Measurements from ENCODE around the gene SNTN. TPM values are rescaled to one million over a fixed set of nuclear protein-coding genes. Genes with fewer than 3 reads are reported as not detected.

Gene SNTN
- total and polyA plus RNA-seq, 11 donors = not detected

DNA sequence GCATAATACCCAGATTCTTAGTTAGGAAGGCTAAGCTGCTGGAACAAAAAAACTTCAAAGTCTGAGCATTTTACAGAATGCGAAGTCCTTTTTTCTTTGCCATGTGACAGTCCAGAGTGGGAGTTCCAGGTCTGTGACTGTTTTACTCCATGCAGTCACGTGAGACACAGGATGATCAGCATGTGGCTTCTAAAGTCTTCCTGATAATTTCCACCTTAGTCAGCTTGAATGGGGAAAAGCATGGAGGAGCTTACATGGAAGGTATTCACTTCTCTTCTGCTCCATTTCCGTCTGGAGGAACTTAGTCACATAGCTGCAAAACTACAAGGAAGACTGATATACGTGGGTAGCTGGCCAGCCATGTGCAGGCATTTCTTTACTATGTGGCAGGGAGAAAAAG is 1.7 kb downstream of the SNTN start:
- Histone ChIP-seq H3K36me3 (no peaks in the 10 kb centered on the region), H3K4me1 (no peaks in the 10 kb centered on the region), H3K4me3 (no peak overlapping the region), H3K27ac (no peak overlapping the region), H3K9me3 (no peaks in the 10 kb centered on the region), H3K27me3 (no peaks in the 10 kb centered on the region)
- no peak for TF ChIP-seq CTCF (IDR thresholded peaks at IDR 0.05)
- ATAC-seq (no peak), DNase-seq (no peak)
- intact Hi-C loops (cut with DNase I) = no loop called here
- 45 to 71% (median 68%) methylated on average over 4 of the region's 4 CpGs for WGBS, 4 donors

DNA sequence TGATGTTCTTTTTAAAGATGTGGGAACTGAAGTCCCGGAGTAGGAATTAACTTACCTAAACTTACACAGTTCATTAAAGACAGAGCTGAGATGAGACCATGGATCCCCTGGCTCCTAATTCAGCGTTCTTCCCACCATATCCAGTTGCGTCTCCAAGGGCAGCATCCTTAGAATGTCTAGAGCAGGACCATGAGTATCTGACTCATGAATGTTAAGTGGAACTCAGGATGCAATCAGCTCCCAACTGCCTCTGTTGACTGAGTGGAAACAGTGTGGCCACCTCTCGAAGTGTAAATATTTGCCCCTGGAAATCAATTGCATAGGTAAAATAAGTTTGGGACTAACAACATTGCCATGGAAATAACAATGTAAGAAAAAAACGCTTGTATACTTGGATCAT is 2.5 kb downstream of the SNTN start:
- WGBS, 4 donors = 64 to 79% (median 67%) methylated on average over 5 of the region's 5 CpGs
- ATAC-seq = no peak
- intact Hi-C loops (cut with DNase I) = no loop called here

DNA sequence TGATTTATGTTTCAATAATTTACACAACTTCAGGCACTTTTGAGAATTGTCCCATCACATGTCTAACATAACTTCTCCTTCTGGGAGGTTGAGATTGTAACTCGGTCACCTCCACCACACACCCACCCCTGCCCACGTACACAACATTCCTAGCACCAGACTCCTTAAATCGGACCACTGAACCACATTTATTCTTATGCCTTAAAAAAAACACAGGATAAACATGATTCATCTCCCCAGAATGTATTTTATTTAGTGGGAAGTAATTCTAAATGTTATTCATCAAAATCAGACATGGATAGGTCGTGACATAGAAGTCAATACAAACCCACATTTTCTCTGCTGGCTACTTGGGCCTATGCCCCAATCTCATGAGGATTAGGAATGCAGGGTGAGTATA is 3.0 kb downstream of the SNTN start:
- ATAC-seq (no peak), DNase-seq (no peak)
- Histone ChIP-seq H3K27me3 (no peaks in the 10 kb centered on the region), H3K4me3 (no peak overlapping the region), H3K36me3 (no peaks in the 10 kb centered on the region), H3K9me3 (no peaks in the 10 kb centered on the region), H3K4me1 (no peaks in the 10 kb centered on the region), H3K27ac (no peak overlapping the region)
- intact Hi-C loops (cut with DNase I) = no loop called here
- 67 to 75% (median 71%) methylated on average over 4 of the region's 4 CpGs for WGBS, 4 donors
- TF ChIP-seq CTCF (IDR thresholded peaks at IDR 0.05) (no peak), POLR2A (IDR thresholded peaks at IDR 0.05) (no peak)

More for the DNA sequence above, 2.5 kb downstream of the SNTN start:
- no peaks in the 10 kb centered on the region for H3K4me1 ChIP-seq
- no peak overlapping the region for H3K27ac ChIP-seq
- H3K4me3 ChIP-seq = no peak overlapping the region
- no peaks in the 10 kb centered on the region for H3K9me3 ChIP-seq
- DNase-seq = no peak
- TF ChIP-seq CTCF (IDR thresholded peaks at IDR 0.05) (no peak), POLR2A (IDR thresholded peaks at IDR 0.05) (no peak)
- no peaks in the 10 kb centered on the region for H3K36me3 ChIP-seq
- H3K27me3 ChIP-seq = no peaks in the 10 kb centered on the region

DNA sequence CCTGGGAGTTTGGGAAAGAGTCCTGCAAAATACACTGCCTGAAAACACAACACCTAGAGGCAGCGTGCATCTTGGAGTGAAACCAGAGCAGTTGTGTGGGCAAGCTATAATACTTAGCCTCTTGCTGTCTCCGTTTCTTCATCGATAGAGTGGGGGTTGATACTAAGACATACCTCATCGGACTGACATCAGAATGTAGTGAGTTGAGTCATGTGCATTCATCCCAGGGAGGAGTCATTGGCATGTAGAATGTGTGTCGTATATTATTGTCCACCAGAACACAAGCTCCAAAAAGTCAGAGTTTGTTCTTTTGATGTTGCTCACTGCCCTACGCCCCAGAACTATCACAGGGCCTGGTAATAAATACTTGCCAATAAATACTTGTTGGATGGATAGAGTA is 4.3 kb downstream of the SNTN start:
- Histone ChIP-seq H3K9me3 (no peaks in the 10 kb centered on the region), H3K27ac (no peak overlapping the region), H3K36me3 (no peaks in the 10 kb centered on the region), H3K4me1 (no peaks in the 10 kb centered on the region), H3K4me3 (no peak overlapping the region), H3K27me3 (no peaks in the 10 kb centered on the region)
- DNase-seq = no peak
- TF ChIP-seq POLR2A (IDR thresholded peaks at IDR 0.05) (no peak), CTCF (IDR thresholded peaks at IDR 0.05) (no peak)
- no peak for ATAC-seq
- intact Hi-C loops (cut with DNase I) = no loop called here
- WGBS, 4 donors = 73 to 90% (median 84%) methylated on average over 6 of the region's 6 CpGs
